ENCODE data around the gene RYR3.
A peak's percentile ranks its signal among the peaks of the same experiment; 100 is the strongest.

RYR3 gene

DNA sequence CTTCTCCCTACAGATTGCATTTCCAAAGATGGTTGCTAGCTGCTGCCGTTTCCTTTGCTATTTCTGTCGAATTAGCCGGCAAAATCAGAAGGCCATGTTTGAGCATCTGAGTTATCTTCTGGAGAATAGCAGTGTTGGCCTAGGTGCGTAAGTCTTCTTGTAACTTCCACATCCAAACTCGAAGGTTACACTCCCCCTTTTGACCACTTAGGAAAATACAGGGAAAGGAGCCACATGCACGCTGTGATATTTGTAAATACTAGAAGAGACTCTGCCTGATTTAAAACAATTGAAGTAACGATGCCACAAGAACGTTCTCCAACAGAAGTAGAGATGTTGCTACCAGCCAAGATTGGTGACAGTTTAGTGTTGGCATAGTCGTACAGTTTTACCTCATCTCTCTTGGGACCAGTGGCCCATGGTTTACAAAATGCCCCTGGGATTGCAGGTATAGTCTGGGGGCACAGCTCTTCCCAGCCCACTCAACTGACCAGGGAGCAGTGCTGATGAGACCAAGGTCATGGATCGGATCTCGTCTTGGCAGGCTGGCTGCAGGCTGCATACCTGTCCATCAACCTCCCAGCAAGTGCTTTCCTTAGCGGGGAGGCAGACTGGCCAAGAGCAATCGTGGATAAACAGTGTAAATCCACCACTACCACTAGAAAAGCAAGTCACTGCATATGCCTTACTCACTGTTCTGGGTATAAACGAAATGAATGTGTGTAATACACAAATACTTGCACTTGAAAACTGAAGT, 389.1 kb downstream of the RYR3 start:
- Histone ChIP-seq H3K4me2 (no peak overlapping the region), H3K9me3 (replicated peaks in 1 of 11) (no peaks in the 10 kb centered on the region), H3K9ac (no peak overlapping the region), H3K27me3 (no peaks in the 10 kb centered on the region), H4K20me1 (no peaks in the 10 kb centered on the region), H3K36me3 (no peaks in the 10 kb centered on the region), H3K4me3 (no peak overlapping the region), H3K27ac (no peak overlapping the region), H3K4me1 (no peaks in the 10 kb centered on the region; a peak in 1 of 20 replicates)
- TF ChIP-seq Cebpa-rat (IDR thresholded peaks at IDR 0.05) = no peak

DNA sequence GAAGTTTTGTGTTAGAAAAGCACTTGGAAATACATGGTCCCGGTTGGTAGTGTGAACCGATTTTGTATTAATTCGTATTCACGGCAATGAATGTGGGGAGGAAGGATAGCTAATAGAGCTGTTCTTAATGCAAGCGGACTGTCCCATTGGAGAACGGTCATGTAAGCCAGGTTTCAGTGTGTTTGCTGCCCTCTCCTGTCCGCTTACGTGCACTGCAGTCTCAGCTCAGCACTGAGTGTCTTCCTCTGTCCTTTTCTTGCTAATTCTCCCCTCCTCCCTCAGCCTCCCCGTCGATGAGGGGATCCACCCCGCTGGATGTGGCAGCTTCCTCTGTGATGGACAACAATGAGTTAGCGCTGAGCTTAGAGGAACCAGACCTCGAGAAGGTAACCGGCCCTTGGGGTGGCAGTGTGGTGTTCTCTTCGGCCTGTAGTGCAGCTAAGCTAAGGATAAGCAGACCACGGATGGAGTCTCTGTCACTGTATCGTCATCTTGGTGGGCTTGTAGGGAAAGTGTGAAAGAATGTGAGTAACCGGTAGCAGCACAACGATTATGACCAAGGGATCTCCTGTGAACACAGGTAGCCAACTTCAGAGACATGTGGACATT, 390.0 kb downstream of the RYR3 start:
- H3K27ac ChIP-seq = peak overlapping the region in 1 of 11 experiments; percentile 41; a peak in 1 of 22 replicates
- H3K9me3 ChIP-seq (replicated peaks in 1 of 11) = no peaks in the 10 kb centered on the region

DNA sequence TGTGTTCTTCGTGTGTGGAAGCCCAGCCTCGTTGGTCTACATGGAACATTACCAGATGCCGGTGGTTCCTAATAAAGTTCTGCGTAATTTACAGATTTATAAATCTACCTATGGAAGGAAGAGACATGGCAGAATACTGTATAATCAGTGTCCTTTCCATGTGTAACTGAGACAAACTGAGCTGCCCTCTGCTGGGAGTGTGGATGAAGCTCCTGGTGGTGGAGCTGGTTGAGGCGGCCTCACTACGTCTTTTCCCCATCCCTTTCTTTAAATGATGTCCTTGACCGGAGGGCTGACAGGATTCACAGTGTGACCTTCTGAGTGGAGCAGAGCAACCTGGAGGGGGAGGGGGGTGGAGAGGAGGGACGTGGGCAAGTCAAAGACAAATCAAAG, 390.5 kb downstream of the RYR3 start:
- Histone ChIP-seq H3K4me1 (no peaks in the 10 kb centered on the region; a peak in 1 of 20 replicates), H4K20me1 (no peaks in the 10 kb centered on the region), H3K4me3 (no peak overlapping the region), H3K27me3 (no peaks in the 10 kb centered on the region), H3K9ac (no peak overlapping the region), H3K36me3 (no peaks in the 10 kb centered on the region), H3K27ac (peak overlapping the region in 1 of 11 experiments; percentile 41; a peak in 1 of 22 replicates), H3K9me3 (replicated peaks in 1 of 11) (no peaks in the 10 kb centered on the region), H3K4me2 (no peak overlapping the region)
- no peak for TF ChIP-seq Cebpa-rat (IDR thresholded peaks at IDR 0.05)

More for the DNA sequence above, 390.0 kb downstream of the RYR3 start:
- Histone ChIP-seq H3K27me3 (no peaks in the 10 kb centered on the region), H3K4me3 (no peak overlapping the region), H3K36me3 (no peaks in the 10 kb centered on the region), H4K20me1 (no peaks in the 10 kb centered on the region), H3K4me1 (no peaks in the 10 kb centered on the region; a peak in 1 of 20 replicates), H3K9ac (no peak overlapping the region), H3K4me2 (no peak overlapping the region)
- no peak for TF ChIP-seq Cebpa-rat (IDR thresholded peaks at IDR 0.05)

DNA sequence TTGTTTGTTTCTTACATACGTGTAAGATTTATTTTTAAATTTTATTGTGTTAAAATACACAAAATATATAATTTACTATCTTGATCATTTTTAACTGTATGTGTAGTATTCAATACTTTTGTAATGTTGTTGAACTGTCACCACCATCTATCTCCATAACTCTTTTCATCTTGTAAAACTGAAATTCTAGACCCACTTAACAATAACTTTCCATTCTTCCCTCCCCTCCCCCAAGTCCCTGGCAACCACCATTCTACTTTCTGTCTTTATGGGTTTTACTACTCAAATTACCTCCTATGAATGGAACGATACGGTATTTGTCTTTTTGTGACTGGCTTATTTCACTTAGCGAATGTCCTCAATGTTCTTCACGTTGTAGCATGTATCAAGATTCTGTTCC, 395.4 kb downstream of the RYR3 start:
- H3K4me3 ChIP-seq = no peak overlapping the region
- H3K27me3 ChIP-seq = no peaks in the 10 kb centered on the region
- H3K4me1 ChIP-seq = no peaks in the 10 kb centered on the region
- H3K9ac ChIP-seq = no peak overlapping the region
- no peaks in the 10 kb centered on the region for H3K36me3 ChIP-seq
- no peak overlapping the region for H3K4me2 ChIP-seq
- no peaks in the 10 kb centered on the region for H4K20me1 ChIP-seq
- peaks cover 11 to 21% (median 17%) of the 10 kb centered on the region in 11 experiments for H3K9me3 ChIP-seq (replicated peaks in 1 of 11)
- no peak overlapping the region for H3K27ac ChIP-seq
- TF ChIP-seq Cebpa-rat (IDR thresholded peaks at IDR 0.05) = no peak

DNA sequence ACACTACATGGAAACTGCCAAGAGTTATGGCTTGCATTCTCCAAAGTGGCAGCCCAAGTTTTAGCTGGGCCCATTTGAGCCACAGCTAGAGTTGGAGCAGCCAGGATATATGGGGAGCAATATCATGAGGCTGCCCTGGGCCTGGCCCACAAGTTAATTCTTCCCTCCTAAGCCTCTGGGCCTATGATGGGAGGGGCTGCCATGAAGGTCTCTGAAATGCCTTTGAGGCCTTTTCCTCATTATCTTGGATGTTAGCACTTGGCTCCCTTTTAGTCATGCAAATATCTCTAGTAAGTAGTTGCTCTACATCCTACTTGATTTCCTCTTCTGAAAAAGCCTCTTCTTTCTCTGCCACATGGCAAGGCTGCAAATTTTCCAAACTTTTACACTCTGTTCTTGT, 400.0 kb downstream of the RYR3 start:
- no peak for TF ChIP-seq Cebpa-rat (IDR thresholded peaks at IDR 0.05)
- H3K4me2 ChIP-seq = no peak overlapping the region
- no peak overlapping the region for H3K9ac ChIP-seq
- H3K4me3 ChIP-seq = no peak overlapping the region
- H3K27me3 ChIP-seq = no peaks in the 10 kb centered on the region
- no peaks in the 10 kb centered on the region for H3K4me1 ChIP-seq
- no peaks in the 10 kb centered on the region for H4K20me1 ChIP-seq
- no peak overlapping the region for H3K27ac ChIP-seq
- H3K36me3 ChIP-seq = no peaks in the 10 kb centered on the region
- peaks cover 11 to 30% (median 21%) of the 10 kb centered on the region in 11 experiments for H3K9me3 ChIP-seq (replicated peaks in 1 of 11)

DNA sequence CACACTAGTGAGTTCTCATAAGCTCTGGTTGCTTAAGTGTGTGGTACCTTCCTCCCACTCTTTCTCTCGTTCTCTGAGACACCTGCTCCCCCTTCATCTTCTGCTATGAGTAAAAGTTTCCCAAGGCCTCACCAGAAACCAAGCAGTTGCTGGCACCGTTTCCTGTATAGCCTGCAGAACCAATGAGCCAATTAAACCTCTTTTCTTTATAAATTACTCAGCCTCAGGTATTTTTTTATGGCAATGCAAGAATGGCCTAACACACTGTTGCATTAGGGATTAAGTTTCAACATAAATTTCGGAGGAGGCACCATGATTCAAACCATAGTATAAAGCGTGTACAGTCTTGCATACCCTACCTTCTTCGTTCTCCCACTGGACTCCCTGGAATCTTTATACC, 405.3 kb downstream of the RYR3 start:
- Histone ChIP-seq H3K4me2 (no peak overlapping the region), H3K9me3 (replicated peaks in 1 of 11) (peaks cover 0 to 11% (median 2%) of the 10 kb centered on the region in 11 experiments; a peak in 15 of 22 replicates), H3K4me1 (peaks cover 0 to 8% (median 0%) of the 10 kb centered on the region in 10 experiments; a peak in 7 of 20 replicates), H3K4me3 (no peak overlapping the region), H3K27me3 (no peaks in the 10 kb centered on the region), H3K27ac (no peak overlapping the region), H3K9ac (no peak overlapping the region), H4K20me1 (no peaks in the 10 kb centered on the region), H3K36me3 (no peaks in the 10 kb centered on the region)
- TF ChIP-seq Cebpa-rat (IDR thresholded peaks at IDR 0.05) = no peak

DNA sequence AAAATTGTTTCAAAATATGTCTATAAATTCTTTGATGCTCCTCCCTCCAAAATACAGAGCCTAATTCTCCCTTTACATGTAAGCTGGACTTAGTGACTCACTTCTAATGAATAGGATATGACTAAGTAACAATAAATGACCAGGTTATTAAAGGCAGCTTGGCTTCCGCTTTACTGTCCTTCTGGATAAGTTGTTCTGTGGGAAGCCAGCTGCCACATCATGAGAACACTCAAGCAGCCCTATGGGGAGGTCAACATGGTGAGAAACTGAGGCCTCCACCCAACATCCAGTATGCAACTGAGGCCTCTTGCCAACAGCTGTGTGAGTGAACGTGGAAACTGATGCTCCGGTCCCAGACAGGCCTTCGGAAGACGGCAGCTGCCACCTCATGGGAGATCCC, 410.2 kb downstream of the RYR3 start:
- TF ChIP-seq Cebpa-rat (IDR thresholded peaks at IDR 0.05) = no peak
- Histone ChIP-seq H3K4me1 (peaks cover 12 to 41% (median 17%) of the 10 kb centered on the region in 10 experiments), H3K4me3 (no peak overlapping the region), H3K27me3 (no peaks in the 10 kb centered on the region), H3K27ac (peak overlapping the region in 8 of 11 experiments; percentile 3 to 90 (median 62); a peak in 9 of 22 replicates), H3K4me2 (peak overlapping the region in 3 of 11 experiments; percentile 67 to 88 (median 74); a peak in 6 of 22 replicates), H3K9me3 (replicated peaks in 1 of 11) (peaks cover 0 to 6% (median 0%) of the 10 kb centered on the region in 11 experiments; a peak in 2 of 22 replicates), H3K9ac (no peak overlapping the region), H4K20me1 (no peaks in the 10 kb centered on the region), H3K36me3 (no peaks in the 10 kb centered on the region)

DNA sequence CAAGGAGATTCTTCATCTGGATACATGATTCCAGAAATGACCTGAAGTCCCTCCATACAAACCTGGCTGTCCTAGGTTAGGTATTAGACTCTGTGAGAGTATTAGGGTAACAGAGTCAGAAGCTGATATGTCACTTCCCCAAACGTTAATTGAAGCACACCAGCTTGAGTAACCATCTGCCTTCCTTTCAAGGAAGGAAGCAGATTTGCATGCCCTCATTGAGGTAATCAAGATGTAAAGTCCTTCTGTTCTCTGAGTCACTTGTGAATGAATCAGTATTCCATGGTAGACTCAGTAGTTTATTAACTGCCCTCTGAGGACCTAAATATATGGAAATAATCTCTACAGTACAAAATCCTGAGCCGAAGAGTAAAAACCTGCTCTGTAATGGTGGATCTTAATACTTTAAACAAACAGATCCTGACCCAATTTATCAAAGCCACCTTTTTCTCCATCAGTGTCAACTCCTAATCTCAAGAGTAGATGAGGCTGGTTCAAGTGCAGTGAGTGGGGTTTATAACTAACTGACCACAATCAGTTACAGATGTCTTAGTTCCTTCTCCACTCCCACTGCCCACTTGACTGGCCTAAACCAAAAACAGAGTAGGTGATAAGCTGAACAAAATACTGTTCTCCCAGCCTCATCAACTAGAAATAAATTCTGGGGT, 411.4 kb downstream of the RYR3 start:
- H4K20me1 ChIP-seq = no peaks in the 10 kb centered on the region
- TF ChIP-seq Cebpa-rat (IDR thresholded peaks at IDR 0.05) = no peak
- H3K27me3 ChIP-seq = no peaks in the 10 kb centered on the region
- H3K9ac ChIP-seq = peak overlapping the region in 3 of 11 experiments; percentile 24 to 64 (median 47); a peak in 5 of 22 replicates
- peaks cover 12 to 41% (median 17%) of the 10 kb centered on the region in 10 experiments for H3K4me1 ChIP-seq
- H3K4me3 ChIP-seq = no peak overlapping the region
- peak overlapping the region; percentile 34 to 88 (median 55) for H3K4me2 ChIP-seq
- H3K36me3 ChIP-seq = no peaks in the 10 kb centered on the region
- H3K9me3 ChIP-seq (replicated peaks in 1 of 11) = peaks cover 0 to 6% (median 0%) of the 10 kb centered on the region in 11 experiments; a peak in 2 of 22 replicates
- peak overlapping the region; percentile 43 to 90 (median 65) for H3K27ac ChIP-seq

DNA sequence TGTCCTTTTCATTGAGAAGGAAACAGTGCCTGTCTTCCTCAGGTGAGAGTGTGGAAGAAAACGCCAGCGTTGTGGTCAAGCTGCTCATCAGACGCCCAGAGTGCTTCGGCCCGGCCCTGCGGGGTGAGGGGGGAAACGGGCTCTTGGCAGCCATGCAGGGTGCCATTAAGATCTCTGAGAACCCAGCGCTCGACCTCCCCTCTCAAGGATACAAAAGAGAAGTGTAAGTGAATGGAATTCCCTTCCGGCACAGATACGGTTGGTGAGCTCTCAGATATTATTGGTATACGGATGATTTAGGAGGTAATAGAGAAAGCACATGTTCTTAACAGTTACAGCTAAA, 411.9 kb downstream of the RYR3 start:
- Histone ChIP-seq H3K4me1 (peaks cover 12 to 41% (median 17%) of the 10 kb centered on the region in 10 experiments), H3K9ac (peak overlapping the region in 3 of 11 experiments; percentile 24 to 64 (median 47); a peak in 5 of 22 replicates), H3K4me3 (no peak overlapping the region), H3K36me3 (no peaks in the 10 kb centered on the region), H4K20me1 (no peaks in the 10 kb centered on the region), H3K9me3 (replicated peaks in 1 of 11) (peaks cover 0 to 6% (median 0%) of the 10 kb centered on the region in 11 experiments; a peak in 2 of 22 replicates), H3K4me2 (peak overlapping the region; percentile 34 to 88 (median 55)), H3K27me3 (no peaks in the 10 kb centered on the region), H3K27ac (peak overlapping the region; percentile 43 to 90 (median 65))
- TF ChIP-seq Cebpa-rat (IDR thresholded peaks at IDR 0.05) = no peak
